BJ (cell line): Measurements from ENCODE around the gene KRTAP5-11. TPM values are rescaled to one million over a fixed set of nuclear protein-coding genes. Genes with fewer than 3 reads are reported as not detected.

ENCODE experiments used
- CTCF ChIA-PET: fragments of 350-600 bp; formaldehyde crosslinking; extraction: SDS; loops from one replicate; lab custom pipeline; 2021; ENCODE audit warnings: antibody characterized with exemption, inconsistent platforms; lab: Yijun Ruan, JAX
- POLR2A ChIA-PET: fragments of 300-600 bp; sonication (Branson Sonifier 250); formaldehyde crosslinking; extraction: SDS; loops from one replicate; lab custom pipeline; 2021; ENCODE audit warnings: antibody characterized with exemption; lab: Charles Lee
- DNase-seq: peaks from one replicate; pipeline ENCODE4 v3.0.0-alpha.2; 2011; ENCODE audit warnings: low read depth
- H3K27me3 ChIP-seq: 2 replicates; pipeline ENCODE4 v1.6.0; 2011; ENCODE audit warnings: low read length; ENCODE audit not compliant: control insufficient read depth, insufficient read depth
- H3K36me3 ChIP-seq: 2 replicates; pipeline ENCODE4 v1.5.1; 2011; ENCODE audit warnings: low read length; ENCODE audit not compliant: control insufficient read depth, insufficient read depth
- H3K4me3 ChIP-seq: 2 replicates; pipeline ENCODE4 v1.5.1; 2011; ENCODE audit warnings: low read depth, mild to moderate bottlenecking, control low read depth, low read length
- CTCF ChIP-seq: IDR thresholded peaks from 2 replicates; pipeline ENCODE4 v1.5.1; 2011; ENCODE audit warnings: low read depth, mild to moderate bottlenecking, control low read depth, inconsistent platforms, low read length, moderate library complexity; ENCODE audit not compliant: insufficient read depth
- polyA plus RNA-seq: library from polyadenylated mRNA; depleted of rRNA; stranded (reverse); fragments of >200 nt; gene quantifications from 2 replicates; pipeline ENCODE4 v1.2.3, GENCODE V29; 2011

The KRTAP5-11 gene
- polyA plus RNA-seq, 1 experiment, result not detected

- no peak for TF ChIP-seq CTCF
- no peaks in the 10 kb centered on the region for H3K36me3 ChIP-seq
- CTCF ChIA-PET, result no interaction called here
- H3K27me3 ChIP-seq, result no peaks in the 10 kb centered on the region
- no peak for DNase-seq
- no peak overlapping the region for H3K4me3 ChIP-seq
- POLR2A ChIA-PET, result no interaction called here
Observed at GRCh38 chr11:71558996-71559395, 23.7 kb downstream of the KRTAP5-11 start.

GRCh38 chr11:71557257-71557656 is 25.4 kb downstream of the KRTAP5-11 start:
- H3K27me3 ChIP-seq, result no peaks in the 10 kb centered on the region
- no peak overlapping the region for H3K4me3 ChIP-seq
- ChIA-PET CTCF (no interaction called here), POLR2A (no interaction called here)
- no peak for TF ChIP-seq CTCF
- no peak for DNase-seq
- H3K36me3 ChIP-seq, result no peaks in the 10 kb centered on the region

GRCh38 chr11:71556018-71556417 is 26.7 kb downstream of the KRTAP5-11 start:
- no peak for DNase-seq
- Histone ChIP-seq H3K4me3 (no peak overlapping the region), H3K27me3 (no peaks in the 10 kb centered on the region), H3K36me3 (no peaks in the 10 kb centered on the region)
- TF ChIP-seq CTCF, result no peak
- ChIA-PET CTCF (no interaction called here), POLR2A (no interaction called here)

GRCh38 chr11:71555508-71555907 is 27.2 kb downstream of the KRTAP5-11 start:
- no peak overlapping the region for H3K4me3 ChIP-seq
- TF ChIP-seq CTCF, result no peak
- H3K27me3 ChIP-seq, result no peaks in the 10 kb centered on the region
- POLR2A ChIA-PET, result no interaction called here
- CTCF ChIA-PET, result no interaction called here
- H3K36me3 ChIP-seq, result no peaks in the 10 kb centered on the region
- no peak for DNase-seq

GRCh38 chr11:71554996-71555395 is 27.7 kb downstream of the KRTAP5-11 start:
- Histone ChIP-seq H3K4me3 (no peak overlapping the region), H3K27me3 (no peaks in the 10 kb centered on the region), H3K36me3 (no peaks in the 10 kb centered on the region)
- no peak for DNase-seq
- ChIA-PET CTCF (no interaction called here), POLR2A (no interaction called here)
- no peak for TF ChIP-seq CTCF
